ENCODE measurements around the gene DCLK2.

The DCLK2 gene

DNA sequence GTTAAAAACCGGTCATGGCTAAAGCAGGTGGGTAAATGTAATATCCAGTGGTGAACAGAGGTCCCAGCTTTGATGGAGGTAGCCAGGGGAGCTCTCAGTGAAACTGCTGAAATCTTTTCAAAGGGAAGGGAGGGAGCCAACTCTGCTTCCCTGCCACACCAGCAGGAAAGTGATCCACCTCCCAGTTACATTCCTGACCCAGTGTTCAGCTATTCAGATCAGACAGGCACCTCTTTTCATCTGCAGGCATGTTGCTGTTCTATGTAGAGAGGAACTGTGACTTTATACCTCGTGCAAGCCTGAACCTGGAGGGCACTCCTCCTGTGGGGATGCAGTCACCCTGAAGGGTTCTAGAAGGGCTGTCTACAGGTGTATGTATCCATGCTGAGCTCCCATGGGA lies 37.6 kb downstream of the DCLK2 start:
- no peak for DNase-seq

DNA sequence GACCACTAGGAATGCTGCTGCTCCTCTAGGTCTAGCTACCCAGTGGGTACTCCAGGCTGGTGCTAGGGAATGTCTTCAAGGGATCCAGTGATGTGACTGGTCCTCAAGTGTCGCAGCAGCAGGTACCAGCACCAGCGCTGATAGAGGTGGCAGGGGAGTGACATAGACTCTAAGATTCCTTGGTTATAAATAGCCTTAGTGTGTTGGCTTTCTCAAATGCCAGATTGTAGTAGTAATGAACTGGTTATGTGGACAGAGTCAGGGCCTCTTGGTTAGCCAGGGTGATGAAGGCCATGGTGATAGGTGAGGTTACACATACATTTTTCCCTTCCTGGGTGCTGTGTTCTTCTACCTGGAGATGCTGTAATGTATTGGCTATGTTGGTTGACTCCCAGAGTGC lies 38.3 kb downstream of the DCLK2 start:
- DNase-seq = no peak

DNA sequence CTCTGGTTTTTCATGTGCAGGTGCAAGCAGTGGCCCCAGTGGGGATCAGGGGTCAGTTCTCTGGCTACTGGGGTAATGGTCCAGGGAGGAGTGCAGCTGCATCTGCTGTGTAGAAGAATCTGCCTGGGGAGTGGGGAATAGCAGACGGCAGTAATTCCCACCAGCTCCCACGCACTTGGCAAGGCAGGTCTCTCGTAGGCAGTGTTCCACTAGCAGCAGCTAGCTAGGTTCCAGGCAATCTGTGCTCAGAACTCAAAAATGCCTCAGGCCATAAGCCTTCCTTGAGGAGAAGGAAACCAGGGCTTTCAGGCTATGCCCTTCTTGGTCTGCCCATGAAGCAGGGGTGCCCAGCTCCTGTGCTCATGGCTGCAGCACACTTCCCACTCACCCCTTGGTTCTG lies 38.8 kb downstream of the DCLK2 start:
- DNase-seq = peak in 47 of 58 donors; percentile 3 to 85 (median 38)

DNA sequence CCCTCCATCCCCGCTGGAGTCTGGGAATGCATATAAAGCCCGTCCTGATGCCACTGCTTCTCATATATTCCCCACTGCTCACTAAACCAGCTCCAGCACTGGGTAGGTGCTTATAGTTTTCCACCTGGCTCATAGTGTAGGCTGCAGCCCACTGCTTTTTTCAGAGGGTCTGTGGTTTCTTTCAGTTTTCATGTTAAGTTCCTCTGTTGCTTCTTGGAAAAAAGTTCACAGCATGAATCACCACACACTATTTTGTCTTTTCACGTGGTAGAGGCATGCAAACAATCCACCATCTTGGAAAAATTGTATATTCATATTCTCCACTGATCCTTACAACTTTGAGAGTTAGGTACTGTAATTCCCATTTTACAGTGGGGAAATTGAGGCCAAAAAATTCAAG lies 39.4 kb downstream of the DCLK2 start:
- DNase-seq = no peak

DNA sequence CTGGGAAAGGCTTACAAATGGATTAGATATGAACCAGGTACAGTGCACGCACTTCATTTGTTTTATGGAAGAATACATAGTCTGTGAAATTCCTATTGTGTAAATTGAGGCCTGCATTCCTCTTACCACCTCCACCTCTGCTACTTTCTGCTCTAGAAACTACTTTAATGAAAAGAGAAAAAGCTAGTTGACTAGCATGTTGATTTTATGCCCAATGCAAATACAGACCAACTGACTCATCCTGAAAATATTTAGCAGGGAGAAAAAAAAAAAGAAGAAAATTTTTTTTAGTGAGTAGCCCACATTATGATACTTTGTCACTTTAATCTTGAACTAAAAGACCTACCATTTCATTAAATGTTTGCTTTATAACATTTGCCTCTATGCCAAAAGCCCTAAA lies 41.2 kb downstream of the DCLK2 start:
- DNase-seq = no peak

DNA sequence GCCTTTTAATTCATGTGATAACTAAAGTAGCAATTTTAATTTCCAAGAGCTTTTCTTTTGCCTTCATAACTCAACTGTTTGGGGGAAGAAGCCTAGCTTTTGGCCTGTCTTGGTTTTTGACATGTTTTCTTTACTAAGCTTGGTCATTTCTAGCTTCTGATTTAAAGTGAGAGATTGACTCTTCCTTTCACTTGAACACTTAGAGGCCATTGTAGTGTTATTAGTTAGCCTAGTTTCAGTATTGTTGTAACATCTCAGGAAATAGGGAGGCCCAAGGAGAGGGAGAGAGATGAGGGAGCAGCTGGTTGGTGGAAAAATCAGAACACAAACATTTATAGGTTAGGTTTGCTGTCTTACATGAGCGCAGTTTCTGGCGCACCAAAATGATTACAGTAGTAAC lies 44.8 kb downstream of the DCLK2 start:
- no peak for DNase-seq

DNA sequence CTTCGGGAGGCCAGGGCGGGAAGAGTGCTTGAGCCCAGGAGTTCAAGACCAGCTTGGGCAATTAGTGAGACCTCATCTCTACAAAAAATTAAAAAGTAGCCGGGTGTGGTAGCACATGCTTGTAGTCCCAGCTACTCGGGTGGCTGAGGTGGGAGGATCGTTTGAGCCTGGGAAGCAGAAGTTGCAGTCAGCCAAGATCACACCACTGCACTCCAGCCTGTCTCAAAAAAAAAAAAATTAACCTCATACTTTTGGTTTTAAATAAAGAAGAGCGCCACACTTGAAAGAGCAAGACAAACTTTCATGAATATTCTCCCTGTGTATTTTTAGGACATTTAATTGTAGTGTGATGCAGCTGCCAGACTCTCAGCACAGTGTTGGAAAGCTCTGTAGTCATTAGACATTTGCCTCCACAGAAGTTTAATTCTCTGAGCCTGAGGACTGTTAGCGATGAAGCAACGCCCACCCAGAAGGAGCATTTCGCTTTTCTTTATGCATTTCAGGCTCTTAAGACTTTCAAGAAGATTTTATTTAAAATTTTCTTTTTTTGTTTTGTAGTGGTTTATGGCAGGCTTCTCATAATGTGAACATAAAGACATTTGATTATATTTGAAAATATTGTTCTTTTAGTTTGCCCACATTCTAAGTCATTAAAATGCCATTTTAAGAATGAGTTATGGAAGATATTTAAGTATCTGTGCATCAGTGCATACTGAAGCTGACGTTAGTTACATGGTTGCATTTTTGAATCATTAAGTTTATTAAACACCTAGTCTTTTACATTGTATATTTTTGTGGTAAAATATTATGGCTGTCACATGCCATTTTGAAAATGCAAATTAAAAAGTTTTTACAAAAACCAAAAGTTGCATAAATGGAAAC lies 45.8 kb downstream of the DCLK2 start:
- peak in 24 of 58 donors; percentile 4 to 73 (median 30) for DNase-seq

DNA sequence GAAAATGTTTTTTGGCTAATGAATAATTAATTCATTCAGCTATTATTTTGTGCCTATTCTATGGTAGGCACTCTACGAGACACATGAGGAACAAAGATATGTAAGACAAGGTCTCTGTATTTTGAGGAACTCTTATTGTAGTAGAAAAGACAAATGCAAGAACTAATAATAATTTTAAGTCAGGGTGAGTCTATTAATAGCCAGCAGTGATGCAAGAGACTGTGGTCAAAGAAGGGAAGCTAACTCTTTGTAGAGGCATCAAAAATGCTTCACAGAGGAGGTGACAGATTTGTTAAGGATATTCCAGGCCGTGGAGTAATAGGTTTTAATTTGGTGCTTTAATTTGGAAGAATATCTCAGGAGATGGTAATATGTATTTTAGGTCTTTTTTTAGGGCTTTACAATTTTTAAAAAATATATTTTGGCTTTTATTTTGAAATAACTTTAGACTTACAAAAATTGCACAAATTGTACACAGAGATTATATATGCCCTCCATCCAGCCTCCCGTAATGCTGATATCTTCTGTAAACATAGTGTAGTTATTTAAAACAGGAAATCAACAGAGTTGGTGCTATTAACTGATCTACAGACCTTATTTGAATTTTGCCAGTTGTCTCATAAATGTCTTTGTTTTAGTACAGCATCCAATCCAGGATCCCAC lies 48.1 kb downstream of the DCLK2 start:
- no peak for DNase-seq

DNA sequence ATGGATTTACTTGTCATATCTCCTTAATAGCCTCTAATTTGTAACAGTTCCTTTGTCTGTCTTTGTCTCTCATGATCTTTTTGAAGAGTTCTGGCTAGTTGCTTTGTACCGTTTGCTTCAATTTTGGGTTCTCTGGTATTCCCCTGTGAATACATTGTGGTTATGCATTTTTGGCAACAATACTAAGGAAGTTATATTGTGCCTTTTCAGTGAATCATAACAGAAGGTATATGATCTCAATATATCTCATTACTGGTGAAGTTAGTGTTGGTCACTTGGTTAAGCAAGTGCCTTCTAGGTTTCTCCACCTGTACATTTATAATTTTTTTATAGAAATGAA lies 48.6 kb downstream of the DCLK2 start:
- DNase-seq = no peak

DNA sequence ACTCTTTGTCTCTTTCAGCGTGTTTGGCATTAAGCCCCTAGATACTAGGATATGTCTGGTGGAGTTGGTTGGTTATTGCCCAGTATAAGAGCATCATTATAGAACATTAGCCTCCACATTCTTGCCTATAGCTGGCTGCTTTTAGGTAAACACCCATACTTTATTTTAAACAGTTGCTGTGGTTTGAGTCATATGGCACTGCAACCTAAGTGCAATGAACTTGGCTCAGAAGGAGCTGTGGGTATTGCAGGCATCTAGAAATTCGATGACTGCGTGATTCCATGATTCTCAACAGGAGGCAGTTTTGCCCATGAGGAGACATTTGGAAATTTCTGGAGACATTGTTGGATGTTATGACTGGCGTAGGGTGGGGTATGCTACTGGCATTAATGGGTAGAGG lies 49.5 kb downstream of the DCLK2 start:
- DNase-seq = no peak

DNA sequence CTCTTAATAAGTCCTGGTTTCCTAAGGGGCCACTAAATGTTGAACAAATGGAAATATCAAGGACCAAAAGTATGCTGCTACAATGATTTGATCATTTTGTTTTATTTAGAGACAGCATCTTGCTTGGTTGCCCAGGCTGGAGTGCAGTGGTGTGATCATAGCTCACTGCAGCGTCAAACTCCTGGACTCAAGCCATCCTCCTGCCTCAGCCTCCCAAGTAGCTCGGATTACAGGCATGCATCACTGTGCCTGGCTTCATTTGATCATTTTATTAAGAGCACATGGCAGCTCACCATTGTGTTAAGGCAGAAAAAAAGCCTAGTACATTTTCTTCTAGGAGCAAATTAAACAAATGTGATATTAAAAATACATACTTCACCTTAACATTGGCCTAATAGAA lies 52.7 kb downstream of the DCLK2 start:
- DNase-seq = peak in 2 of 58 donors; percentile 6 to 15

DNA sequence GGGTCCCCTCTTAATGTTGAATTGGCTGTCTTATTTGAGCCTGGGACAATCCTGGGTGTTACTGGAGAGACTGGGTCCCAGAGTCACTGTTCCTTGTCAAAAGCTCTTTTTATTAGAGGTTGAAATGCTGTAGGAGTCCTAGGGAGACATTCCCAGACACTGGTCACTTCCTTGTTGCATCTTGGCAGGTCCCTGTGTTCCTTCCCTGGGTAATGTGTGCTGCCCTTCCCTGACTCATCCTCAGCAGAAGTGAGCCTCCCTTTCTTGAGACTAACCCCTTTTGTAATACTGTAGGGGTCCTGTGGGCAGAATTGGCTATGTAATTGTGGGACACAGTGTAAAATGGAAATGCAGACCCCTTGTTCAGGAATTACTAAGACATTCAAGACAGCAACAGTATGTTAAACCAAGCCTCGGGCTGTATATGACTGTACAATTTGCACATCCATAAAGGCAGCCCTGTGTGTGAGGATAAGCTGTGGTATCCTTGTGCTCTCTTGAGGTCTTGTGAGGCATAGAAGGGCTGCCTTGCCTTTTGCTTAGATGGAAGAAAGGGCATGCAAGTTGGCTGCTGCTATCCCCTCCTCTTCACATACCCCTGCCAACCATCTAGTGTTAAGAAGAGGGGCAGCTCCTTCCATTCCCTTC lies 53.5 kb downstream of the DCLK2 start:
- DNase-seq = peak in 1 of 58 donors; percentile 23

DNA sequence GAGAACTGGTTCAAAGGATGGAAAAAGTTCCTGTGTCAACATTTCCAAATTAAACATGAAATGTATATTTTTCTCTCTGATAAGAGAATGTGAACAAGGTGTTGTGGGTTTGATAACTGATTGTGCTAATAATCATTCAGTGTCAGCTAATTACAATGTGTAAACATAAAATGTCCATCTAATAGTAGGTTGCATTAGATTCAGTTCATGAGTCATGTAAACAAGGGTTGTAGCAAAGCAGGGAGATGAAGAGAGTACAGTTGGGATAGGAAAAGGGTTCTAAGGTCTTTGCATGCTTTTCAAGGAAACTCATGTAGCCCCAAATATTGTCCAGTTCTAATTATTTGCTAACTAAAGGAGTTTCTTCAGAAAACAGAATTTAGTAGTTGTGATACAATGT lies 55.4 kb downstream of the DCLK2 start:
- DNase-seq = no peak

DNA sequence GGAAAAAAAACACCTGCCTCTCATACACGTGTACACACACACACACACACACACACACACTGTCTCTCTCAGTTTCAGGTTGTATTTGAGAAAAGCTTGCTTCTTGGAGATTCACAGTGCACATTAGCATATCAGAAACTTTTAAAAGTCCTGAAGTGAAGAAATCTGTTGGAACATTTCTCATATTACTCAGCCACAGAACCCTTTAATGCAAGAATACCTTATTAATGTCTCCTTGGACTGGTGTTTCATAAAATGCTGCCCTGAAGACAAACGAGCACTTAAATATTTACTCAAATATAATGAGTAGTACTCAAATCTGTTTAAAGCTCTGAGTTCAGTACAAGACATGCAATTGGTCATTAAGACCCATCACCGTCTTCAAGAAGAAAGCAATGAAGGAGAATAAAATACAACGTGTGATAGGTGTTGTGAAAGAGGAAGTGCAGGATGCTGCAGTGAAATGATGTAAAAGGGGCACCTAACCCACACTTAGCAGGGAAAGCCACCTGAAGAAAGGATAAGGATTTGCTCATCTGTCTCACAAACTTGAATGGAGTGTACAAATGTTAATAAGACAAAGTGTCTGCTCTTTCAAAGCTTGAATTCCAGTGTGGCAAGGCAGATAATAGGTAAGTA lies 57.0 kb downstream of the DCLK2 start:
- DNase-seq = no peak

DNA sequence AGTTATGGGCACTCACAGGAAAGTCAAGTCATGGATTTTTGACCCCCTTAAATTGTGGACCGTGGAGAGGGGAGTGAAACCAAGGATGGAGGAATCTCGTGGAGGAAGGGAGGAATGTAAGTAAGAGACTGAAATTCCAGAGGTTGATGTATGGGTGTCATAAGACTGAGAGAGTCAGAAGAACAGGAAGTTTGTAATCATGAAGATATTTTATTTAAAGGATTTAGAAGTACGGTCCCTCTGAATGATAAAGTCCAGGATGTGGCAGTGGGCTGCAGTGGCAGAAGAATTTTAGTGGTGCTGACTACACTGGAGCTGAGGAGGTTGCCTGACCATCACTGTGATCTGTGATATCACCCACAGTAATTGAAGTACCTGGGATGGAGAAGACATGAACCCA lies 57.8 kb downstream of the DCLK2 start:
- no peak for DNase-seq

DNA sequence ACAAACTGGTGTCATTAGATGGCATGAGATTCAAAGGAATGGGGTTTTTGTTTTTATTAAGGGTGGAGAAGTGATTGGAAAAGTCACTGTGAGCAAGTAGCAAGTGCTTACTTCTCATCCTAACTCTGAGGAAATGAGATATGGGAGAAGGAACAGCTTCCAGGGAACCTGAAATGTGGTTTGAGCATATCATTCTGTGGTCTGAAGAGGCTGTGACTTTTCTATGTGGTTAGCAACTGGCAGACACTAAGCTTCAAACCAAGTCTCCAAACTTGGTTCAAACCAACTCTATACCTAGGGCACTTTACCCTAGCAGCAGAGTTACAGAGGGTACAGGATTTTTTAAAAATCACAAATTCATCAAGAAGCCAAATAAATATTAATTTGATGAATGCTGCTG lies 58.2 kb downstream of the DCLK2 start:
- DNase-seq = no peak

DNA sequence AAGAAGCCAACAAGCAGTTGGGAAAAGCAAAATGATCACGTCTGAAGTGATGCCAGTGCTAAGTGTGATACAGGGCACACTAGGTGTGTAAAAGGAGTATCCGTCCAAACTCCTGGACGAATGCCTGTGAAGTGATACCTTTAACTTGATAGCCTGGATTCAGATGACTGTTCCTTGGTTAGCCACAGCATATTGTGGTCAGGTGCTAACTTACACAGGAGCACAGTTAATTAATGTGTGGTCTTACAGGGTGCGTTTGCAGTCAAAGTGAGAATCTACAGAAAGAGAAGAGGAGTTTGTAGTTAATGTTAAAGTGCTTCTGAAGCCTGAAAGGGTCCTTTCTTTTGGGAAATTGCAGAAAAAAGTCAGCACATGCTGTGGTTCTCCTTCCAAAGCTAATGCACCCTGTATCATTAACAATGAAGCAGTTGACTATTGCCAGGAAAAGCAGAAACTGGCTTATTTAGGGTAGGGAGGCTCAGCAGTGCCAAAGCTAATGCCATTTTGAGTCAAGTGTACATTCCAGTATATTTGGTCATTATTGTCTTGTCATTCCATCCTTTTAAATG lies 61.1 kb downstream of the DCLK2 start:
- peak in 1 of 58 donors; percentile 16 for DNase-seq

DNA sequence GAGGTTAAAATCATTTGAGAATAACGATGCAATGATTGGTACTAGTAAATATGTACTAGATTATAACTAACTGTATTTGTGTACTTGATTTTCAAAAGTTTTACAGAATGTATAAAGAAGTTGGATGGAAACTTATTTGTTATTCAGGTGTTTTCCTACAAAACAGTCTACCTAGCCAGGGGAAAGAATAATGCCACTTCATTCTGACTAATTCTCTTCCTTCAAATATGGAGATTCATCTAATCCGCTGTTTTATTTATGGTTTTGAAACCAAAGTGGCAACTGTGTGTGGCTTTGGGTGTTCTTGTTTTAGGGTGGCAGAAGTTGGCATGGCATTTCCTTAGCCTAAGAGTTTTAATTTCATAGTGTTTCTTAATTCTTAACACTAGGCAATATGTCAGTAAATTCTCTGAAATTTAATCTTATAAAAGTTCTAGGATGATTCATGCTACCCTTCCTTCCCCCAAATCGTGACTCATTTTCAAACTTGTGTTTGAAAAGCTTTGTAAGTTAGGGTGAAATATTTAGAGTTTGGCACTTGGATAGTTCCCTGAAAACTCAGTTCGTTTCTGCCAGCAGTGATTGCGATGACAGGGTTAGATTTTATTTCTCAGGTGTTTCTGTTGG lies 62.6 kb downstream of the DCLK2 start:
- DNase-seq = no peak

DNA sequence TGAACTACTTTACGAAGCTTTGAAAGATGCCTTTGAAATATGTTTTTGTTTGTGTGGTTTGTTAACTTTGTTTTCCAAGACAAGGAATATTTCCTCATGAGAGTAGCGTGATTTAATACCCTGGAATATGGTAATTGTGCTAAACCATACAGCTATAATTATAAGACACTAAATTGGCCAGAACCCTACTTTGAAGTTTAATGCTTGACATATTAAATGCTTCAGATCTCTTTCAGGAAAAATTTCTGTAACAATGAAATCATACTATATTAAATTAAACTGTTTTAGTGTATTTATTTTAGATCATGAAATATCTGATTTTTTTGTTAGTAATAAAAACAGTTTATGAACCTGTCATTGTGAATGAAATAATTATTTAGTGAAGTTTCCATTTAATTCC lies 63.5 kb downstream of the DCLK2 start:
- no peak for DNase-seq

DNA sequence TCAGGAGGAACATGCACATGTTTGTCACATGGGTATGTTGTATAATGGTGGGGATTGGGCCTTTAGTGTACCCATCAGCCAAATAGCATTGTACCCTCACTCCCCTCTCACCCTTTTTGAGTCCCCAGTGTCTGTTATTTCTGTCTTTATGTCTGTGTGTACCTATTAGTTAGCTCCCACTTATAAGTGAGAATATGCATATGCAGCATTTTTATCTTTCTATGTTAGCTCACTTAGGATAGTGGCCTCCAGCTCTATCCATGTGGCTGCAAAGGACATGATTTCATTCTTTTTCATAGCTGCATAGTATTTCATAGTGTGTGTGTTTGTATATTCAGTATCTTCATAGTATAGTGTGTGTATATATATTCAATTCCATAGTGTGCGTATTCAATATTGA lies 64.6 kb downstream of the DCLK2 start:
- DNase-seq = no peak

Measured in anterior cingulate cortex (tissue), 58 donors.